Amniotic stem cell (primary cell): ENCODE measurements around the gene ST7L.

ENCODE experiments used
- DNase-seq: peaks from one replicate; lab custom pipeline; 2025; lab: John Stamatoyannopoulos, UW

ST7L gene

DNA sequence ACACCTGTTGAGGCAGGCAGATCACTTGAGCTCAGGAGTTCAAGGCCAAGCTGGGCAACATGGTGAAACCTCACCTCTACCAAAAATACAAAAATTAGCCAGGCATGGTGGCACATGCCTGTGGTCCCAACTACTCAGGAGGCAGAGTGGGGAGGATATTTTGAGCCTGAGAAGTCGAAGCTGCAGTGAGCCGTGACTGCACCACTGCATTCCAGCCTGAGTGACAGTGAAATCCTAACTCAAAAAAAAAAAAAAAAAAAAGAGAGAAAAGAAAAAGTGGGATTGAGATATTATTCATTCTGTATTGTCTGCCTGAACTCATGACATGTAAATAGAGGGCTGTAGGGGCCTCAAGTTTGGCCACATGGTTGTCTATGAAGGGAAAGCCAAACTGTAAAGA lies 72.9 kb downstream of the ST7L start:
- no peak for DNase-seq

DNA sequence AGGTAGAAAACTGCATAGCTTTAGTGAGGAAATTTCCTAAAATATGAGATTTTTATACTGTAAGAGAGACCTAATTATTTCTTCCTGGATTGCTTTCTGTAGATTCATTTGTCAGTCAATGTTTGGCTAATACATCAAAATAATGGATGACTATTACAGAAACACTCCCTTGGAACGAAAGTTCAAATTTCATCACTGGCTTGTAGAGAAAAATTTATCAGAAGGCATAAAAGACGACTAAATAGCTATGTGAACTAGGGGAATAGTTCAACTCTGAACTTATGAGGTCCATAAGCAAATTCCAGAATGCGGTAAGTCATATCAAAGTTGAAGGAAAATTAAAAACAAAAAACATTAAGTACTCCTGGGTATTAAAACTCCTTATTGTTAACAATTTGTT lies 74.2 kb downstream of the ST7L start:
- no peak for DNase-seq

GRCh38 chr1:112544011-112544688 lies 74.8 kb downstream of the ST7L start:
- peak; percentile 45 for DNase-seq

DNA sequence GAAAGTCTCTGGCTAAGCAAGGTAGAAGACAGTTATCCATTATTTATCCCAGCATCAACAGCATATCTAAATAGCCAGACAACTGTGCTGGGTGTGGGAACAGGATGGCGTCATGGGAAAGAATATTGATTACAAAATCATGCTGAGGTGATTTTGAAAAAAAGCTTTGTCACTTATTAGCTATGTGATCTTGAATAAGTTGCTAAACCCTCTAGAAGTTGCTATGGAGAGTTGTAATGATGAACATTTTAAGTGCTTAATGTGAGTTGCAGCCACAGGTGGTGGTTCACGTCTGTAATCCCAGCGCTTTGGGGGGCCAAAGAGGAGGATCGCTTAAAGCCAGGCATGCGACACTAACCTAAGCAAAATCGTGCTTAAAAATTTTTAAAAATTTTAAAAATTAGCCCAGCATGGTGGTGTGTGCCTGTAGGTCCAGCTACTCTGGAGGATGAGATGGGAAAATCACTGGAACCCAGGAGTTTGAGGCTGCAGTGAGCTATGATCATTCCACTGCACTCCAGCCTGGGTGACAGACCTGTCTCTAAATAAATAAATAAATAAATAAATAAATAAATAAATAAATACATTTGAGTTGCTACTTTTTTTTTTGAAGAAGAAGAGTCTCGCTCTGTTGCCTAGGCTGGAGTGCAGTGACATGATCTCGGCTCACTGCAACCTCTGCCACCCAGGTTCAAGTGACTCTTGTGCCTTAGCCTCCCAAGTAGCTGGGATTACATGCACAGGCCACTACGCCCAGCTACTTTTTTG lies 76.6 kb downstream of the ST7L start:
- no peak for DNase-seq

GRCh38 chr1:112541299-112541698 lies 77.6 kb downstream of the ST7L start:
- DNase-seq: no peak

GRCh38 chr1:112540226-112540794 lies 78.6 kb downstream of the ST7L start:
- DNase-seq: no peak

DNA sequence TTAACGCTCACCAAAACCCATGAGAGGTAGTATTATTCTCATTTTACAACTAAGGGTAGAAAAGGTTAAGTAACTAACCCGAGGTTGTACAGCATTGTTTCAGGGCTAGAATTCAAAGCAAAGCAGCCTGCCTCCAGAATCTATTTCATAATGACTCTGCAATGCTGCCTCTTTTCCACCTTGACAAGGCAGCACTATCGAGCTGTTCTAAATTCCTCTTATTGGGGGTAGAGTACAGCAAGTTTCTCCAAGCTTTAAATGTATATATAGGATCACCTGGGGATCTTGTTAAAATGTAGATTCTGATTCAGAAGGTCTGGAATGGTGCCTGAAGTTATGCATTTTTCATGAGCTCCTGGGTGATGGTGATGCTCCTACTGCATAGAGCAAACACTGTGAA lies 80.1 kb downstream of the ST7L start:
- no peak for DNase-seq

GRCh38 chr1:112537456-112537855 lies 81.5 kb downstream of the ST7L start:
- DNase-seq: no peak

DNA sequence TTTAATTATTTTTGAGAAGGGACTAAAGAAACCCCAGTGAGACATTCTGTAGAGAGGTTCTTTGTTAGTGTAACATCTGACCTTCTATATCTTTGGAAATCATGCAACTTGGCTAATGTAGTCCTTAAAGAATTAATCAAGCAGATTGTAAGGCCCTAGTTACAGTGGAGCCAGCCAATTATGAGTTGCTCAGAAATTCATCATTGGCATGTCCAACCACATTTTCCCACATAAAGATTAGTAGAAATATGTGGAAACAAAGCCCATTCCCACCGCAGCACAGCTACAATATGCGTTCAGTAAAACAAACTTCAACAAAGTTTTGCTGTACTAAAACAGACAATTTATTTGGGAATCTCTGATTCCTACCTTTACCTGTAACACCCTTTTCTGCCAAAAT lies 82.4 kb downstream of the ST7L start:
- DNase-seq: no peak

DNA sequence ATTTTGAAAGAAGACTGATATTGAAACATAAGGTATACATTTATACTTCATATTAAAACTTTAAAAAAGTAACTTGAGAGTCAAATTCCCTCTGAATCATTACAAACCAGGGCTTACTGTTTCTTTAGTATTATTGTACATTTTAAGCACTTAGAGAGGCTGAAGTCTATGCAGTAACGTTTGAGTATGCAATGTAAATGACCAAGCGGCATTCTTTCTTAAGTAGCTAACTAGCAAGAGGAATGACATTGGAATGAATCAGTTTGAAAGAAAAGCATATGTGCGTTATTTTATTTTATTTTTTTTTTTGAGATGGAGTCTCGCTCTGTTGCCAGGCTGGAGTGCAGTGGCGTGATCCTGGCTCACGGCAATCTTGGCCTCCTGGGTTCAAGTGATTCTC lies 85.9 kb downstream of the ST7L start:
- DNase-seq: peak; percentile 77

DNA sequence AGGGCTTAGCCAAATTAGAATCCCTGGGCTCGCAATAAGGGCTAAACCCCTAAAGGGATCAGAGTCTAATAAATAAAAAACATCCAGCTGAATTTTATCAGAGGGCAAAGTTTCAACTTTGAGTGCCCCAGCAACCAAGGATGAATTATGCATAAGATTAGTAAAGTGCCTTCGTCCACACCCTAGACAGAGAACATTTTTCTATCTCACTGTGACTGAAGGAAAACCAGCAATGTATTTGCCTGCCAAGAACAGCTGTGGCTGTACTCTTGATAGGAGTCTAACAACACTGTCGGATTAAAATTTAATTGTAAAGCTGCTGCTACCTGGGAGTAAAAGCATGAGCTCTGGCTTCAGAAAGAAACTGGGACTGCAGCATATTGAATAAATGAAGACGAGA lies 86.9 kb downstream of the ST7L start:
- no peak for DNase-seq

DNA sequence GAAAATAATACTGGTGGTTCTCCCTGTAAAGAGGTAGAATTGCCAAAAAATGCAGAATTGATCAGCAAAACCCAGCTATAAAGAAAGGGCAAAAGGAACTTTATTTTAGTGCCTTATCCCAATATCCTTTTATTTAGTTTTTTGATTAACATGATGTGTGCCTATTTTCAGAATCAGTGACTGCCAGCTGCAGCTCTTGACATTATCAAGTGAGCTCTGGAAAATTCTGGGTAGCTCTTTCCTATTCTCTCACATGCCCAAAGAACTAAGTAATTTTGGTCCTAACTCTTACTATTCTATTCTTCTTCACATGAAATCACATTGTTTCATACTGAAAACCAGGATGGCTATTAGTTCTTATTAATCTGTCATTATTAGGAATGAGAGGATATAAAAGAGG lies 88.1 kb downstream of the ST7L start:
- DNase-seq: no peak

GRCh38 chr1:112529301-112529700 lies 89.6 kb downstream of the ST7L start:
- no peak for DNase-seq

DNA sequence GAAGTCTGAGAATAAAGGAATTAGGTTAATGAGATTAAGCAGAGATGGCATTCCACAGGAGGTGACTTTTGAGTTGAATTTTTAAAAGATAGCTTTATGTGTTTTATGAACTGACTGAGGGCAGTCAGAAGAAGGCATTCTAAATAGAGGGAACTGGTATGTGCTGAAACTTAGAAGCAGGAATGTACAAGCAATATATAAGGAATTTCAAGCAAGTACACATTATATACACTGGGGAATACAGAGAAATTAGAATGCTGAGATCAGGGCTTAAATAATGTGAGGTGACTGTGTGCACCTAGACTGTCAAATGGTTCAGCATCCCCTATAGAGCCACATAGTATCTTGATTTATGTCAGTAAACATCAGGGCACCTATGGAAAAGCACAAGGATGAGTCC lies 90.9 kb downstream of the ST7L start:
- no peak for DNase-seq

- DNase-seq: no peak
Observed at GRCh38 chr1:112527266-112528010, 91.5 kb downstream of the ST7L start.

DNA sequence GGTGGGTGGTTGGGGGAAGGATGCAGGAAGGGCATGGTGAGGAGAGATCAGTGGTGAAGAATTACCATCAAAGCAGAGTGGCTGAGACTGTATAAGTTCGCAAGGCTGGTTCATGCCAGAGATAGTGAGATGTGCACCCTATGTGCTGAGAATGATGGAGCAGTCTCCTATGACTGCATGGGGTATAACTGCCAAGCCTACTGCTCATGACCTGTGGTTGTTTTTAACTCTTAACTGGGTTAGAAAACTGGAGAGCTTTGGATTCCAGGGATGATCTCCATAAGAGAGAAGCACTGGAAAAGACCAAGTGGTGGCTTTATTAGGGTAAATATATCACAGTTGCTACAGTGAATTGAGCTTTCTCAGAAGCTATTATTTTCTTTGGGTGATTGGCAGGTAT lies 94.0 kb downstream of the ST7L start:
- no peak for DNase-seq

DNA sequence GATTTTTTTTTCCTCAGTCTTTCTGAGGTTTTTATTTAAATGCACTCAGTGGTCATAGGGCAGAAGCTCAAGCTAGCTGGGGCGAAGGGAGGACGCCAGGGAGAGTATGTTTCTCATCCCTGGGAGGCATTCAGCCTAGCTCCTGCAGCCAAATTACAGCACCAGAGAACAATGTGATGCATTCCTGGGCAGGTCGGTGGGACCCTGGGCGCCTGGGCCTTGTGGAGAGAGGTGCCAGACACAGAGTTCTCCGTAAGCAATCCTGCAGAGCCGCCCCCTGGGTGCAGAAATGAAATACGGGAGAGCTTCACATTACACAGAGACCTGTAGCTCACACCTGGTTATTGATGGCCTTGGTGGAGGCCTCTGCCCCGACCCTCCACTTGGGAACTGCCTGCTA lies 94.7 kb downstream of the ST7L start:
- no peak for DNase-seq

DNA sequence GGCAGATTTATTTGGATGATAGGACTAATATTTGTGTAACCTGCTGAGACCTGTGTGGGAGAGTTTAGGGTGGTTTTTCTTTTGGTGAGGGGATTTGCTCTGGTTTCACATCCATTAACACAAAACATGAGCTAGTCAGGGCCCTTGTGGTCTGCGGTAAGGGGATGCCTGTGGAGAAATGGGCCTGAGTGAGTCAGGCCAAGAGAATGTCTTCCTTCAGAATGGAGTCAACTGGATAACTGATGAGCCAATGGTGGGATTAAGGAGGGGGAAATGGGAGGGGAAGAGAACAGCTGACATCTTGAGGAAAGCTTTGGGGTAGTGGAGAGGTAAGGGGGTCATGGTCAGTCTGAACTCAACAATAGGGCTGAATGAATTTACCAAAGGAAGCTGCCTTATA lies 96.3 kb downstream of the ST7L start:
- peak; percentile 77 for DNase-seq

- no peak for DNase-seq
Observed at GRCh38 chr1:112520166-112520565, 98.8 kb downstream of the ST7L start.

DNA sequence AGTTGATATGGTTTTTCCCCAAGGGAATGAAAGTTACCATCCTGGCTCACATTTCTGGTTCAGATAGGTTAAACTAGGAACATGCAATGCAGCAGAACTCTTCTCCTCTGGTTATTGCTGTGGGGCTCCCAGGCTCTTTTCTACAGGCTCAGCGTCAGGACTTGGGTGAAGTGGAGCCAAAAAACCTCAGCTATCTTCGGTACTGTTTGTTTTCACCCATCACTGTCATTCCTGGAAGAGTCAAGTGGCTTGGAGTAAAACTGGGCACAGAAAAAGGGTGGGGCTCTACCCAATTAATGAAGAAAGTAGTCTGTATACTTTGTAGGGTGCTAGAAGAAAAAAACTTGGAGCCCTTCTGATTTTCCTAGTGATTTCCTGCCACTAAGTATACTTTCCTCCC lies 100.8 kb downstream of the ST7L start:
- DNase-seq: no peak

- no peak for DNase-seq
Observed at GRCh38 chr1:112517646-112518045, 101.3 kb downstream of the ST7L start.

- DNase-seq: no peak
Observed at GRCh38 chr1:112517231-112517630, 101.7 kb downstream of the ST7L start.

DNA sequence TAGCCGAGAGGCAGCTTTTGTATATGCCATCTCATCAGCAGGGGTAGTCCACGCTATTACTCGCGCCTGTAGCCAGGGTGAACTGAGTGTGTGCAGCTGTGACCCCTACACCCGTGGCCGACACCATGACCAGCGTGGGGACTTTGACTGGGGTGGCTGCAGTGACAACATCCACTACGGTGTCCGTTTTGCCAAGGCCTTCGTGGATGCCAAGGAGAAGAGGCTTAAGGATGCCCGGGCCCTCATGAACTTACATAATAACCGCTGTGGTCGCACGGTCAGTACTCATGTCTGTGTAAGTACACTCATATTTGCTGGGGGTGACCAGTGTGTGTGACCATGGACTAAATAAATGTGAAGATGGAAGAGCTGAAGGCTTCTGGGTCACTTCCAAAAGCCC lies 102.8 kb downstream of the ST7L start:
- no peak for DNase-seq
